Activated CD8-positive, alpha-beta memory T cell treated with anti-CD3 and anti-CD28 coated beads, Interleukin-2, amount 50 U/mL, for 4 hours (primary cell): Measurements from ENCODE around the gene DEPDC7.
"Not testable (repeated sequence)": the region's sequence is repeated elsewhere in the genome, so short reads cannot be mapped to it uniquely, and the experiment has no call there.

Experiments used
- DNase-seq: peaks from one replicate; pipeline ENCODE4 v3.0.0-alpha.2; 2020

DEPDC7 gene

GRCh38 chr11:33015621-33016551 lies at the start of gene DEPDC7:
Gene DEPDC7, plus strand, starts transcription at chr11:33015878. Its CDS starts 78 bp downstream, at chr11:33015956.
- peak; percentile 82 for DNase-seq

GRCh38 chr11:32968541-32968940 lies 47.1 kb upstream of the DEPDC7 start:
- DNase-seq: no peak

- DNase-seq: not testable (repeated sequence)
These were observed 43.4 kb upstream of the DEPDC7 start for GRCh38 chr11:32972233-32972632.

- no peak for DNase-seq
These were observed 42.9 kb upstream of the DEPDC7 start for GRCh38 chr11:32972781-32973180.

GRCh38 chr11:32982626-32983025 lies 33.1 kb upstream of the DEPDC7 start:
- DNase-seq: no peak

GRCh38 chr11:32983506-32983905 lies 32.2 kb upstream of the DEPDC7 start:
- no peak for DNase-seq

- no peak for DNase-seq
These were observed 30.1 kb upstream of the DEPDC7 start for GRCh38 chr11:32985600-32985999.

- DNase-seq: no peak
These were observed 27.8 kb upstream of the DEPDC7 start for GRCh38 chr11:32987851-32988250.

GRCh38 chr11:32990481-32990880 lies 25.2 kb upstream of the DEPDC7 start:
- DNase-seq: no peak

- no peak for DNase-seq
These were observed 24.3 kb upstream of the DEPDC7 start for GRCh38 chr11:32991427-32991826.

GRCh38 chr11:32991898-32992297 lies 23.8 kb upstream of the DEPDC7 start:
- DNase-seq: no peak

- no peak for DNase-seq
These were observed 15.5 kb upstream of the DEPDC7 start for GRCh38 chr11:33000181-33000580.

- no peak for DNase-seq
These were observed 14.4 kb upstream of the DEPDC7 start for GRCh38 chr11:33001281-33001680.

- no peak for DNase-seq
These were observed 13.7 kb upstream of the DEPDC7 start for GRCh38 chr11:33001751-33002542.

- DNase-seq: no peak
These were observed 10.5 kb upstream of the DEPDC7 start for GRCh38 chr11:33005175-33005574.

GRCh38 chr11:33006010-33006409 lies 9.7 kb upstream of the DEPDC7 start:
- DNase-seq: no peak

GRCh38 chr11:33013755-33014154 lies 1.9 kb upstream of the DEPDC7 start:
- no peak for DNase-seq

GRCh38 chr11:33016654-33017053 lies 976 bp downstream of the DEPDC7 start:
- no peak for DNase-seq

GRCh38 chr11:33017478-33017877 lies 1.8 kb downstream of the DEPDC7 start:
- DNase-seq: no peak

GRCh38 chr11:33017965-33018364 lies 2.3 kb downstream of the DEPDC7 start:
- DNase-seq: no peak

- no peak for DNase-seq
These were observed 3.2 kb downstream of the DEPDC7 start for GRCh38 chr11:33018840-33019239.

- no peak for DNase-seq
These were observed 5.8 kb downstream of the DEPDC7 start for GRCh38 chr11:33021501-33021900.

GRCh38 chr11:33021937-33022336 lies 6.3 kb downstream of the DEPDC7 start:
- no peak for DNase-seq

GRCh38 chr11:33025339-33025722 lies 9.7 kb downstream of the DEPDC7 start:
- DNase-seq: no peak
